Measurements from ENCODE around the gene FGD3.

FGD3 gene

GRCh38 chr9:92963831-92964606 is 16.7 kb downstream of the FGD3 start:
- Histone ChIP-seq H3K9me3 (ENCODE audit: control insufficient read depth, low read length) (peaks cover 9% of the 10 kb centered on the region), H3K23ac (ENCODE audit: low read length in 2 of 2) (no peak overlapping the region), H3K4me1 (ENCODE audit: control insufficient read depth, insufficient read depth, low read depth, low read length) (peaks cover 22% of the 10 kb centered on the region), H3K27me3 (ENCODE audit: control insufficient read depth in 1 of 2, insufficient read depth in 1 of 2, low read length in 2 of 2) (peaks cover 0 to 24% of the 10 kb centered on the region in 2 experiments), H3K18ac (ENCODE audit: low read depth in 1 of 2, low read length in 2 of 2) (no peak overlapping the region), H2AFZ (ENCODE audit: low read depth, low read length) (no peak overlapping the region), H3K4me3 (ENCODE audit: insufficient read depth in 1 of 2, low read depth in 1 of 2, low read length in 2 of 2) (no peak overlapping the region), H3K79me1 (replicated peaks; ENCODE audit: low read length, poor library complexity, severe bottlenecking) (no peaks in the 10 kb centered on the region), H2BK120ac (ENCODE audit: low read depth, low read length) (no peak overlapping the region), H3K4me2 (ENCODE audit: low read length, poor library complexity, severe bottlenecking) (no peak overlapping the region), H2AK5ac (ENCODE audit: low read length, severe bottlenecking) (no peak overlapping the region), H3K14ac (ENCODE audit: low read length in 2 of 2) (no peak overlapping the region), H4K8ac (ENCODE audit: low read length) (no peak overlapping the region), H3K9ac (ENCODE audit: low read length) (no peak overlapping the region), H3K4ac (ENCODE audit: low read depth in 1 of 2, low read length in 2 of 2) (no peak overlapping the region), H2BK5ac (ENCODE audit: low read depth, low read length, poor library complexity, severe bottlenecking) (no peak overlapping the region), H2BK12ac (ENCODE audit: low read length in 2 of 2) (no peak overlapping the region), H2BK15ac (ENCODE audit: low read depth, poor library complexity, severe bottlenecking) (no peak overlapping the region), H3K36me3 (ENCODE audit: control insufficient read depth in 1 of 2, insufficient read depth in 2 of 2, low read depth in 1 of 2, low read length in 2 of 2) (no peaks in the 10 kb centered on the region), H3K27ac (ENCODE audit: low read length, poor library complexity, severe bottlenecking) (no peak overlapping the region), H4K91ac (ENCODE audit: low read length) (no peak overlapping the region)
- no peak for DNase-seq
- WGBS = 83% methylated on average over 15 of the region's 16 CpGs

- Histone ChIP-seq H2BK15ac (ENCODE audit: low read depth, poor library complexity, severe bottlenecking) (no peak overlapping the region), H3K4me1 (ENCODE audit: control insufficient read depth, insufficient read depth, low read depth, low read length) (peaks cover 22% of the 10 kb centered on the region), H2BK12ac (ENCODE audit: low read length in 2 of 2) (no peak overlapping the region), H3K4me3 (ENCODE audit: insufficient read depth in 1 of 2, low read depth in 1 of 2, low read length in 2 of 2) (no peak overlapping the region), H2BK120ac (ENCODE audit: low read depth, low read length) (no peak overlapping the region), H2AK5ac (ENCODE audit: low read length, severe bottlenecking) (no peak overlapping the region), H3K9me3 (ENCODE audit: control insufficient read depth, low read length) (peaks cover 9% of the 10 kb centered on the region), H3K9ac (ENCODE audit: low read length) (no peak overlapping the region), H3K79me1 (replicated peaks; ENCODE audit: low read length, poor library complexity, severe bottlenecking) (no peaks in the 10 kb centered on the region), H4K8ac (ENCODE audit: low read length) (no peak overlapping the region), H2BK5ac (ENCODE audit: low read depth, low read length, poor library complexity, severe bottlenecking) (no peak overlapping the region), H3K14ac (ENCODE audit: low read length in 2 of 2) (peak overlapping the region in 1 of 2 experiments; percentile 36), H3K36me3 (ENCODE audit: control insufficient read depth in 1 of 2, insufficient read depth in 2 of 2, low read depth in 1 of 2, low read length in 2 of 2) (no peaks in the 10 kb centered on the region), H3K18ac (ENCODE audit: low read depth in 1 of 2, low read length in 2 of 2) (no peak overlapping the region), H2AFZ (ENCODE audit: low read depth, low read length) (no peak overlapping the region), H4K91ac (ENCODE audit: low read length) (no peak overlapping the region), H3K4me2 (ENCODE audit: low read length, poor library complexity, severe bottlenecking) (no peak overlapping the region), H3K4ac (ENCODE audit: low read depth in 1 of 2, low read length in 2 of 2) (no peak overlapping the region), H3K23ac (ENCODE audit: low read length in 2 of 2) (no peak overlapping the region), H3K27me3 (ENCODE audit: control insufficient read depth in 1 of 2, insufficient read depth in 1 of 2, low read length in 2 of 2) (peaks cover 0 to 24% of the 10 kb centered on the region in 2 experiments), H3K27ac (ENCODE audit: low read length, poor library complexity, severe bottlenecking) (no peak overlapping the region)
- WGBS = 93% methylated on average over 16 of the region's 17 CpGs
- no peak for DNase-seq
Measured at GRCh38 chr9:92964607-92965060, 17.3 kb downstream of the FGD3 start.

GRCh38 chr9:92965061-92965758 is 17.9 kb downstream of the FGD3 start:
- no peaks in the 10 kb centered on the region for H3K79me1 ChIP-seq (replicated peaks; ENCODE audit: low read length, poor library complexity, severe bottlenecking)
- H3K4me2 ChIP-seq (ENCODE audit: low read length, poor library complexity, severe bottlenecking) = no peak overlapping the region
- H2BK5ac ChIP-seq (ENCODE audit: low read depth, low read length, poor library complexity, severe bottlenecking) = no peak overlapping the region
- H3K18ac ChIP-seq (ENCODE audit: low read depth in 1 of 2, low read length in 2 of 2) = no peak overlapping the region
- H3K4ac ChIP-seq (ENCODE audit: low read depth in 1 of 2, low read length in 2 of 2) = no peak overlapping the region
- H2AFZ ChIP-seq (ENCODE audit: low read depth, low read length) = no peak overlapping the region
- DNase-seq = no peak
- H3K23ac ChIP-seq (ENCODE audit: low read length in 2 of 2) = no peak overlapping the region
- H3K27me3 ChIP-seq (ENCODE audit: control insufficient read depth in 1 of 2, insufficient read depth in 1 of 2, low read length in 2 of 2) = peaks cover 0 to 24% of the 10 kb centered on the region in 2 experiments
- H4K91ac ChIP-seq (ENCODE audit: low read length) = no peak overlapping the region
- peaks cover 22% of the 10 kb centered on the region for H3K4me1 ChIP-seq (ENCODE audit: control insufficient read depth, insufficient read depth, low read depth, low read length)
- peak overlapping the region in 1 of 2 experiments; percentile 36 for H3K14ac ChIP-seq (ENCODE audit: low read length in 2 of 2)
- no peak overlapping the region for H2BK15ac ChIP-seq (ENCODE audit: low read depth, poor library complexity, severe bottlenecking)
- no peak overlapping the region for H4K8ac ChIP-seq (ENCODE audit: low read length)
- peaks cover 9% of the 10 kb centered on the region for H3K9me3 ChIP-seq (ENCODE audit: control insufficient read depth, low read length)
- H3K36me3 ChIP-seq (ENCODE audit: control insufficient read depth in 1 of 2, insufficient read depth in 2 of 2, low read depth in 1 of 2, low read length in 2 of 2) = no peaks in the 10 kb centered on the region
- no peak overlapping the region for H3K27ac ChIP-seq (ENCODE audit: low read length, poor library complexity, severe bottlenecking)
- WGBS = 68% methylated on average over 19 of the region's 19 CpGs
- H3K4me3 ChIP-seq (ENCODE audit: insufficient read depth in 1 of 2, low read depth in 1 of 2, low read length in 2 of 2) = no peak overlapping the region
- no peak overlapping the region for H2BK12ac ChIP-seq (ENCODE audit: low read length in 2 of 2)
- H2AK5ac ChIP-seq (ENCODE audit: low read length, severe bottlenecking) = no peak overlapping the region
- H3K9ac ChIP-seq (ENCODE audit: low read length) = no peak overlapping the region
- no peak overlapping the region for H2BK120ac ChIP-seq (ENCODE audit: low read depth, low read length)

- Histone ChIP-seq H3K18ac (ENCODE audit: low read depth in 1 of 2, low read length in 2 of 2) (no peak overlapping the region), H2BK12ac (ENCODE audit: low read length in 2 of 2) (no peak overlapping the region), H3K4me1 (ENCODE audit: control insufficient read depth, insufficient read depth, low read depth, low read length) (peaks cover 22% of the 10 kb centered on the region), H2BK5ac (ENCODE audit: low read depth, low read length, poor library complexity, severe bottlenecking) (no peak overlapping the region), H3K14ac (ENCODE audit: low read length in 2 of 2) (no peak overlapping the region), H3K27ac (ENCODE audit: low read length, poor library complexity, severe bottlenecking) (no peak overlapping the region), H2BK120ac (ENCODE audit: low read depth, low read length) (no peak overlapping the region), H3K4me2 (ENCODE audit: low read length, poor library complexity, severe bottlenecking) (no peak overlapping the region), H3K9ac (ENCODE audit: low read length) (no peak overlapping the region), H3K4me3 (ENCODE audit: insufficient read depth in 1 of 2, low read depth in 1 of 2, low read length in 2 of 2) (no peak overlapping the region), H3K79me1 (replicated peaks; ENCODE audit: low read length, poor library complexity, severe bottlenecking) (no peaks in the 10 kb centered on the region), H3K9me3 (ENCODE audit: control insufficient read depth, low read length) (peaks cover 9% of the 10 kb centered on the region), H3K36me3 (ENCODE audit: control insufficient read depth in 1 of 2, insufficient read depth in 2 of 2, low read depth in 1 of 2, low read length in 2 of 2) (no peaks in the 10 kb centered on the region), H4K8ac (ENCODE audit: low read length) (no peak overlapping the region), H4K91ac (ENCODE audit: low read length) (no peak overlapping the region), H2AFZ (ENCODE audit: low read depth, low read length) (no peak overlapping the region), H2AK5ac (ENCODE audit: low read length, severe bottlenecking) (no peak overlapping the region), H2BK15ac (ENCODE audit: low read depth, poor library complexity, severe bottlenecking) (no peak overlapping the region), H3K23ac (ENCODE audit: low read length in 2 of 2) (no peak overlapping the region), H3K27me3 (ENCODE audit: control insufficient read depth in 1 of 2, insufficient read depth in 1 of 2, low read length in 2 of 2) (peaks cover 0 to 24% of the 10 kb centered on the region in 2 experiments), H3K4ac (ENCODE audit: low read depth in 1 of 2, low read length in 2 of 2) (no peak overlapping the region)
- no peak for DNase-seq
- 82% methylated on average over 10 of the region's 17 CpGs for WGBS
Measured at GRCh38 chr9:92965759-92966517, 18.6 kb downstream of the FGD3 start.
